HG02870 (cell line): Measurements from ENCODE around the gene NUFIP1.
"Not testable (repeated sequence)": the region's sequence is repeated elsewhere in the genome, so short reads cannot be mapped to it uniquely, and the experiment has no call there.

Experiments
- ATAC-seq: cut with Tn5 transposase; IDR thresholded peaks from one replicate; pipeline ENCODE4 v1.9.1; 2021; ENCODE audit warnings: mild to moderate bottlenecking, moderate library complexity; ENCODE audit not compliant: unreplicated experiment

Gene NUFIP1

DNA sequence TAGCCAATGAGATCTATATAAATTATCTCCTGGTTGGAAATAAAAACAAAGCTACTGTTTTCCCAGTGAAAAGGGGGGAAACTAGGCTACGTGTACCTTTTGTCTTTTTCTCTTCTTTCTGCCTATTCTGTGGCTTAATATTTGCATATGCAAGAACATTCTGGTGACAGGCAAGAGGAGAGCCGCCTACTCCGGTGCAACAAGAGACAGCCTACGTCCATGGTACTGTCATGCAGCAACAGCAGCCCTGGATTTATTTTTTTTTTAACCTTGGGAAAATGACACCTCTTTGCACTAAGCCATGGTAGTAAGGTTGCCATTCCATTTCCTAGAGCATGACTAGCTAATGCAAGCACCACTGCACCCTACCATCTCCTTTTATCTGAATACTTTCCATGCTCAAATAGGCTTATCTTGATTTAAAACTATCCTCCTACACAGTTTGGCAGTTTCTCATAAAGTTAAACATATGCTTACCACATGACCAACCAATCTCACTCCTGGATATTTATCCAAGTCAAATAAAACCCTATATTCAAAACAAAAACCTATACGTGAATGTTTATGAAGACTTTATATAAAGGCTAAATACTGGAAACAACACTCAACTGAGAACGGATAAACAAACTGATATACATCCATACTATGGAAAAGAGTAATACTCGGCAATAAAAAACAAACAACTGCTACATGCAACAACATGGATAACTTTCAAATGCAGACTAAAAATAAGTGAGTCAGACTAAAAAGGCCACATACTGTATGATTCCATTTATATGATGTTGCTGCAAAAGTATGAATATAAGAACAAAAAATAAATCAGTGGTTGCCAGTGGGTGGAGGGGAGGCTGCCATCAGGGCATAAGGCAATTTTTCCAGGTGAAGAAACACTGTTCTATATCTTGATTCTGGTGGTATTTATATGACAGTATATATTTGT lies 17.3 kb downstream of the NUFIP1 start:
- ATAC-seq, result no peak

GRCh38 chr13:44969551-44970484 lies 19.5 kb downstream of the NUFIP1 start:
- no peak for ATAC-seq

- ATAC-seq, result no peak
Measured at GRCh38 chr13:44968434-44968815, 20.8 kb downstream of the NUFIP1 start.

GRCh38 chr13:44967704-44968433 lies 21.4 kb downstream of the NUFIP1 start:
- ATAC-seq, result no peak

GRCh38 chr13:44961997-44962396 lies 27.3 kb downstream of the NUFIP1 start:
- no peak for ATAC-seq

- no peak for ATAC-seq
Measured at GRCh38 chr13:44955406-44955805, 33.9 kb downstream of the NUFIP1 start.

DNA sequence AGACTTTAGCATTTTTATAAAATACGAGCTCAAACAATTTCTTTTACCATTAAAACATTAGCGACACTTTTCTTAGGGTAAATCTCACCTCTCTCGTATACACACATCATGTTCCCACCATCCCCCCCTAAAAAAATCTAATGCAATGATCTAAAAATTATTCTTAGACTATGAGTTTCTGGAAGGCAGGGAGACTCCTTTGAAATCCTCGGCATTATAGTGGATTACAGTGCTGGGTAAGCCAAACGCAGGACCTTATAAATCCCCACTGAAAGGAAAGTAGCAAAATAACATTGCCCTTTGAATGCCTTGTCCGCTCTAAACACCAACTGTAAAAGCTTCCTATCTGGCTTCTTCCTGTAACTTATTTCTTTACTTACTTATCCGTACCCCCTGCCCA lies 35.0 kb downstream of the NUFIP1 start:
- no peak for ATAC-seq

DNA sequence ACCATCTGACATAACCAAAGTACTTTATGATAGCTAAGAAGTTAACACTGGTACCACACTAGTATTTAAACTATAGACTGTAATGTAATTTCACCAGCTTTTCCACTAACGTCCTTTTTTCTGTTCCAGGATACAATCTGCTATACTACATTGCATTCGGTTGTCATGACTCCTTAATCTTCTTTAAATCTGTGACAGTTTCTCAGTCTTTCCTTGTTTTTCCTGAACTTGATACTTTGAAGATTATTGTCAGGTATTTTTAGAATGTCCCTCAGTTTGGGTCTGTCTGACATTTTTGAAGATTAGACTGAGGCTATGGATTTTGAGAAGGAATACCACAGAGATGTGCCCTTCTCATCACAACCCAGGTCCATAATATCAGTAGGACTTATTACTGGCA lies 36.6 kb downstream of the NUFIP1 start:
- no peak for ATAC-seq

GRCh38 chr13:44951184-44951583 lies 38.1 kb downstream of the NUFIP1 start:
- no peak for ATAC-seq

DNA sequence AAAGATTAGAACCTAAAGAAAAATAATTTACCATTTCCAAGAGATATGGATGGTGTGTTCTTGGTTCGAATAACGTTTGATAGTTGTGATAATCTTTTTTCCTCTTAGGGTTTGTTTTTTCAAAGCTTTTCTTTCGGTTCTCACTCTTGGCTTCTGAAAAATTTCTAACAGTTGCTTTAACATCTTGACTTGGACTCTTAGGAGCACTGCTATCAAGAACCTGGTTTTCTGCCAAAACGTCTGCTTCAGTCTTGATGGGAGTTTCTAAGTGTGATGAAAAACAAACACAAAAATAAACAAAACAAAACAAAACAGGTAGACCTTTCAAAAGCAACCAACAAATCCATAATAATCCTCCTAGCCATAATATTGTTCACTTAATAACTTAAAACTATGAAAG lies 45.9 kb downstream of the NUFIP1 start:
- not testable (repeated sequence) for ATAC-seq

- no peak for ATAC-seq
Measured at GRCh38 chr13:44938854-44939253, 50.4 kb downstream of the NUFIP1 start.

DNA sequence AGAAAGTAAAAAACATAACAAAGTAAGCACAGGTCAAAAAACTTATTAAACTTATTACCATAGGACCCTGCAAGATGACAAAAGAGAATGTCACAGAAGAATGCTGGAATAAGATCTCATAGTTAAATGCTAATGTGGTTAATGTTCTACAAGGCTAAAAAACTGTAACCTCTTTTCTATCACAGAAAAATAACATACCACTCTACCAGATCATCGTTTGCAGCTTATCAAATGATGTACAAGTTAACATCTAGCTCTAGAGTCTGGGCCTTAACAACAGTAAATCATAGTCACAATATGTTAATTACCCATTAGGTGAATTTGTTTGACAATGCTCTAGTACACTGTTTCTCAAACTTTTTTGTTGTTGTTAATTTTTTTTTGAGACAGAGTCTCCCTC lies 53.0 kb downstream of the NUFIP1 start:
- no peak for ATAC-seq

DNA sequence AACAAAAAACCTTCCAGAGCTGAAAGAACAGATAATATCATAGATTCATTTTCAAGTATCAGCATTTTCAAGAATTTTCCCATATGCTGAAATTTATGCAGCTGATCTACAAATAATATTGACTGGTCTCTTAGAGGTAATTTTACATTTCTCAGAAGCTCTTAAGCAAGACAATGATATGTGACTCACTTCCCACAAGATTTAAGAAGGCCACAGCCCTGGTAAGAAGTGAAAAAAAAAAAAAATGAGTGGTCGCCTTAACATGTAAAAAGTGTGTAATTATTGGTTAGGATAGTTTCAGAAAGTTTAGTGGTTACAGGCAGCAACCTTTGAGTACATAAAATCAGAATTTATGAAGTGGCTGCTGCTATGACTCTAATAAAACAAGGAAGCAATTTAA lies 54.5 kb downstream of the NUFIP1 start:
- no peak for ATAC-seq

DNA sequence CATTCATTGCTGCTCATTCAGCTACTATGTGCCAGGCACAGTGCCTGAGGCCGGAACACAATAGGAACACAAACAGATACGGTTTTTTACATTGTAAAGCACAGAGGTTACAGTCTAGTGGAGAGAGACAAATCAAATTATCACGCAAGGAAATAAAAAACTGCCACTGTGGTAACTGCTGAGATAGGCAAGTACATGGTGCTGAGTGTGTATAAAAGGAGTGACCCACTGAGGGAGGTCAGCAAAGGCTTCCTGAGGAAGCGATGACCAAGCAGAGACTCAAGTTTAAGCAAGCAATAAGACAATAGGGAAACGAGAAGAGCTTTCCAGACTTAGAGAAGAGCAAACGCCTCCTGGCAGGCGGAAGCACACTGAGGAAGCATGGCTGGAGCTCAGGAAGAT lies 56.4 kb downstream of the NUFIP1 start:
- no peak for ATAC-seq

GRCh38 chr13:44932171-44932849 lies 57.0 kb downstream of the NUFIP1 start:
- no peak for ATAC-seq

DNA sequence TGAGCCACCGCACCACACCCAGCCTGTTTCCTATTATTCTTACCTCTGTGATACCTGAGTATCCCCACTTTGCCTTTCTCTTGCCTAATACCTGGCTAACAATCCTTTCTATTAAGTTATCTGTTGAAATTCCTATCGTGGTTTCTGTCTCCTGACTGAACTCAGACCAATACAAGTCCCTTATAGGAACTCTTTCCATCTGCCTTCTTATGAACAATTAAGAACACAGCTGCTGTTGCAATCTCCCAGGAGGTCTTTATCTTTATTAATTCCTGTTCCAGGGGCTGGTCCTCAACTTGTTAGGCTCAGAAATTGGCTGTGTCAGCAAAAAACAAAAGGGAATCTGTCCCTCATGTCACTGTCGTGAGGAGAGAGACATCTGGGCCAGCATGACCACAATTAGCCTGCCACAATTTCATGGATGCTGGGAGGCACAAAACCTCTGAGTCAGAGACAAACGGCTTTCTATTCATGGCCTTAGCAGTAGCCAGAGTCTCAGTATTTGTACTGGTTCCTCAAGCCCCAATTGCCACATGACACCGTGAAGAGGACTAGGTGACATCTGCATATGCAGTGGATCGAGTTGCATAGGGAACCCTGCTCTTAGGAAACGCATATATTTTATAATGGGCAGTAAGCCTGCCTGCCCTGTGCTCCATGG lies 58.2 kb downstream of the NUFIP1 start:
- ATAC-seq, result no peak

DNA sequence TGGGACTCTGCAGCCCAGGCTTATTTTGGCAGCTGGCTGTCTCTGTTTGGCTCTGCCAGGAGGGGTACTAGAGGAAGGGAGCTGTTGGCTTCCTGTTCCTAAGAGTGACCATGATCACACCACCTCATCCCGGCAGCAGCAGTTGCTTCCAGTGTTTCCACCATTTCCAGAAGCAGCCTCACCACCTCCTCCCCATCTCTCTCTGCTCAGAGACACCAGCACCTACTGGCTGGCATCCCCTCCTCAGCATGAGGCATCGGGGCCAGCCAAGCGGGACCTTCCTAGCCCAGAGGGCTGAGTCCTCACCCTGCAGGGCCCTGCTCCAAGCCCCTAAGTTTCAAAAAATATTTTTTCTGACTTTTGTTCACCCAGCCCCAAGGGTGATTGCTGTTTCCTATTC lies 59.0 kb downstream of the NUFIP1 start:
- no peak for ATAC-seq

DNA sequence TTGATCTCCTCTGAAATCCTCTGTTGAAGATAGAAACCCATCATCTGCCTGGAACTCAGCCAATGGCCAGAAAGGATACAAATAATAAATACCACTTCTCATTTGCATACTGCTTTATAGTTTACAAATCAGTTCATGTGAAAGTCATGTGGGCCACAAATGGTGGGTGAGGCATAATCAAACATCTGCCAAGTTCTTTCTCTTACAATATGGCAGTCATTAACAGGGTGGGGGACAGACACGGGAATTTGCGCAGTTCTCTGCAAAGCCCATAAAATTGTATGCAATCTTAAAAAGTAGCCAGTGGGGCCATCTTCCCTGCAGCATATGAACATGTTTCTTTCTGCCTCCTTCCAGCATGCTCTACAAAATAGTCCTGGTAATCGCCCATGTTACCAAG lies 59.6 kb downstream of the NUFIP1 start:
- no peak for ATAC-seq

DNA sequence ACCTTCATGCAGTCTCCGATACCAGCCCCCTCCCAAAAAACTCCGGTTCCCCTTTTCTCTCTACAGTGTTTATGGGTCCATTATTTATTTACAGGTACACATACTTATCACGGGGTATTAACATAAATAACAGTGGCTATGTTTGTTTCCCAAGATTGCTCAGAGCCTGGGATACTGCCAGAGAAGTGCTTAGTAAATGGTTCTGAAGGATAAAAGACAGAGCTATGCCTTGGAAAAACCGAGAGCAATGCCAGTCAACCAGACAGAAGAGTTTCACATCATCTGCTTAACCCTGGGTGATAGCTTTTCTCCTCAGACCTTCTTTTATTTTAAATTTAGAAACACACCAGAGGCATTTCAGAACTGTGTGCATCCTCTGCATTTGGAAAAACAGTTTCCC lies 61.3 kb downstream of the NUFIP1 start:
- no peak for ATAC-seq
